WTC11 (cell line): Measurements from ENCODE around the gene KRTAP5-11. TPM values are rescaled to one million over a fixed set of nuclear protein-coding genes. Genes with fewer than 3 reads are reported as not detected.
A peak's percentile ranks its signal among the peaks of the same experiment; 100 is the strongest.

Experiments
- ATAC-seq: fragments of 200-7000 bp; cut with Tn5 transposase; 2 replicates; pipeline ENCODE4 v1.10.0; 2021; ENCODE audit warnings: mild to moderate bottlenecking, moderate library complexity
- CTCF ChIA-PET: fragments of 300-600 bp; sonication (Branson Sonifier 250); formaldehyde crosslinking; loops from one replicate; lab custom pipeline; 2021; ENCODE audit warnings: antibody characterized with exemption; lab: Charles Lee
- POLR2A ChIA-PET: fragments of 350-600 bp; sonication (Branson Sonifier 250); formaldehyde crosslinking; loops from one replicate; lab custom pipeline; 2021; ENCODE audit warnings: antibody characterized with exemption; lab: Charles Lee
- DNase-seq: peaks from one replicate; pipeline ENCODE4 v3.0.0; 2021; ENCODE audit warnings: low spot score
- H3K27ac Mint-ChIP-seq: 2 replicates; pipeline ENCODE4 v1.8.0; 2021; ENCODE audit warnings: mixed read lengths
- H3K27me3 Mint-ChIP-seq: 2 replicates; pipeline ENCODE4 v1.8.0; 2021; ENCODE audit warnings: low read depth, mild to moderate bottlenecking, moderate library complexity, mixed read lengths
- H3K36me3 Mint-ChIP-seq: 2 replicates; pipeline ENCODE4 v1.8.0; 2021; ENCODE audit warnings: mixed read lengths
- H3K4me1 Mint-ChIP-seq: 2 replicates; pipeline ENCODE4 v1.8.0; 2022; ENCODE audit warnings: mixed read lengths
- H3K4me3 Mint-ChIP-seq: 2 replicates; pipeline ENCODE4 v1.8.0; 2021; ENCODE audit warnings: mild to moderate bottlenecking, moderate library complexity, mixed read lengths
- H3K9me3 Mint-ChIP-seq: 2 replicates; pipeline ENCODE4 v1.8.0; 2021; ENCODE audit warnings: mixed read lengths
- CBFB ChIP-seq: sonication (generic); formaldehyde crosslinking; IDR thresholded peaks from 2 replicates; pipeline ENCODE4 v1.8.1; 2022; ENCODE audit warnings: mild to moderate bottlenecking, low read depth, missing genetic modification reagents
- ELF4 ChIP-seq: sonication (generic); formaldehyde crosslinking; IDR thresholded peaks from 2 replicates; pipeline ENCODE4 v1.8.1; 2022; ENCODE audit warnings: low read depth, mild to moderate bottlenecking, moderate library complexity, missing genetic modification reagents
- ESRRA ChIP-seq: sonication (generic); formaldehyde crosslinking; IDR thresholded peaks from 2 replicates; pipeline ENCODE4 v1.8.1; 2022; ENCODE audit warnings: mild to moderate bottlenecking, missing genetic modification reagents, borderline replicate concordance
- FOXP1 ChIP-seq: sonication (generic); formaldehyde crosslinking; IDR thresholded peaks from 2 replicates; pipeline ENCODE4 v1.8.0; 2022; ENCODE audit warnings: missing genetic modification reagents, mild to moderate bottlenecking, moderate library complexity, borderline replicate concordance
- FOXP4 ChIP-seq: sonication (generic); formaldehyde crosslinking; IDR thresholded peaks from 2 replicates; pipeline ENCODE4 v1.8.0; 2022; ENCODE audit warnings: mild to moderate bottlenecking, missing genetic modification reagents
- GABPB1 ChIP-seq: sonication (generic); formaldehyde crosslinking; IDR thresholded peaks from 2 replicates; pipeline ENCODE4 v1.8.1; 2023; ENCODE audit warnings: mild to moderate bottlenecking, missing genetic modification reagents
- GRHL2 ChIP-seq: fragments of 250-450 bp; sonication (Bioruptor Pico); IDR thresholded peaks from 2 replicates; pipeline ENCODE4 v1.8.0; 2022; ENCODE audit warnings: mild to moderate bottlenecking, moderate library complexity; ENCODE audit not compliant: insufficient replicate concordance, severe bottlenecking
- HMGA2 ChIP-seq: fragments of 250-450 bp; sonication (Bioruptor Pico); IDR thresholded peaks from 2 replicates; pipeline ENCODE4 v1.4.0; 2021; ENCODE audit warnings: mild to moderate bottlenecking, moderate library complexity
- HMGXB4 ChIP-seq: sonication (generic); formaldehyde crosslinking; IDR thresholded peaks from 2 replicates; pipeline ENCODE4 v1.8.1; 2023; ENCODE audit warnings: mild to moderate bottlenecking, moderate library complexity, missing genetic modification reagents
- MXD4 ChIP-seq: fragments of 250-450 bp; sonication (Bioruptor Pico); IDR thresholded peaks from 2 replicates; pipeline ENCODE4 v1.8.0; 2021; ENCODE audit warnings: mild to moderate bottlenecking, moderate library complexity, borderline replicate concordance
- MYBL2 ChIP-seq: sonication (generic); formaldehyde crosslinking; IDR thresholded peaks from 2 replicates; pipeline ENCODE4 v1.8.1; 2023; ENCODE audit warnings: mild to moderate bottlenecking, moderate library complexity, missing genetic modification reagents
- NFATC4 ChIP-seq: fragments of 250-450 bp; sonication (Bioruptor Pico); IDR thresholded peaks from 2 replicates; pipeline ENCODE4 v1.9.0; 2021; ENCODE audit warnings: mild to moderate bottlenecking
- PRRX2 ChIP-seq: fragments of 250-450 bp; sonication (Bioruptor Pico); IDR thresholded peaks from 2 replicates; pipeline ENCODE4 v1.8.0; 2021; ENCODE audit warnings: mild to moderate bottlenecking
- RORB ChIP-seq: fragments of 250-450 bp; sonication (Bioruptor Pico); IDR thresholded peaks from 2 replicates; pipeline ENCODE4 v1.9.0; 2021; ENCODE audit warnings: mild to moderate bottlenecking
- USF1 ChIP-seq: sonication (generic); formaldehyde crosslinking; IDR thresholded peaks from 2 replicates; pipeline ENCODE4 v1.8.0; 2022; ENCODE audit warnings: mild to moderate bottlenecking, missing genetic modification reagents
- USF2 ChIP-seq: sonication (generic); formaldehyde crosslinking; IDR thresholded peaks from 2 replicates; pipeline ENCODE4 v1.8.1; 2023; ENCODE audit warnings: mild to moderate bottlenecking, missing genetic modification reagents, moderate library complexity
- ZMAT4 ChIP-seq: fragments of 250-450 bp; sonication (Bioruptor Pico); IDR thresholded peaks from 2 replicates; pipeline ENCODE4 v1.9.0; 2021; ENCODE audit warnings: mild to moderate bottlenecking
- ZNF138 ChIP-seq: sonication (generic); formaldehyde crosslinking; conservative IDR thresholded peaks from 2 replicates; pipeline ENCODE4 v1.8.1; 2022; ENCODE audit warnings: mild to moderate bottlenecking, moderate library complexity, missing genetic modification reagents
- ZNF263 ChIP-seq: sonication (generic); formaldehyde crosslinking; IDR thresholded peaks from 2 replicates; pipeline ENCODE4 v1.8.1; 2022; ENCODE audit warnings: low read depth, mild to moderate bottlenecking, moderate library complexity, missing genetic modification reagents
- ZNF416 ChIP-seq: fragments of 250-450 bp; sonication (Bioruptor Pico); IDR thresholded peaks from 2 replicates; pipeline ENCODE4 v1.9.0; 2021; ENCODE audit warnings: mild to moderate bottlenecking, inconsistent platforms
- ZNF423 ChIP-seq: fragments of 250-450 bp; sonication (Bioruptor Pico); IDR thresholded peaks from 2 replicates; pipeline ENCODE4 v2.1.2; 2022; ENCODE audit warnings: mild to moderate bottlenecking, moderate library complexity
- total RNA-seq: library from RNA; stranded (reverse); gene quantifications from 3 replicates; pipeline ENCODE4 v1.2.3, GENCODE V29; 2021
- TF ChIP-seq, protein P1 (sequence below): sonication (generic); formaldehyde crosslinking; IDR thresholded peaks from 2 replicates; pipeline ENCODE4 v1.8.1; 2023; ENCODE audit warnings: mild to moderate bottlenecking, missing genetic modification reagents
- TF ChIP-seq, protein P2 (sequence below): sonication (generic); formaldehyde crosslinking; IDR thresholded peaks from 2 replicates; pipeline ENCODE4 v1.8.1; 2022; ENCODE audit warnings: mild to moderate bottlenecking, moderate library complexity, missing genetic modification reagents
- TF ChIP-seq, protein P3 (sequence below): sonication (generic); formaldehyde crosslinking; IDR thresholded peaks from 2 replicates; pipeline ENCODE4 v1.8.0; 2023; ENCODE audit warnings: missing genetic modification reagents

KRTAP5-11 gene
- total RNA-seq, 1 experiment from 2014 or later = not detected

DNA sequence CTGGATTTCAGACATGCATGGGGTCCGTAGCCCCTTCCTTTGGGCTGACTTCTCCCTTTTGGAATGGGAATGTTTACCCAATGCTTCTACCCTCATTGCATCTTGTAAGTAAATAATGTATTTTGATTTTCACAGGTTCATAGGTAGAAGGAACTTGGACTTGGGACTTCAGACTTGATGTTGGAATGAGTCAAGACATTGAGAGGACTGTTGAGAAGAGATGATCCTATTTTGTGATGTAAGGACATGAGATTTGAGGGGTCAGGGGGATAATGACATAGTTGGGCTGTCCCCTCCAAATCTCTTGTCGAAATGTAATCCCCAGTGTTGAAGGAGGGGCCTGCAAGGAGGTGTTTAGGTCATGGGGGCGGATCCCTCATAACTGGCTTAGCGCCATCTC lies 18.2 kb downstream of the KRTAP5-11 start:
- H3K4me1 Mint-ChIP-seq = peaks cover 31% of the 10 kb centered on the region
- no peak for DNase-seq
- no peak overlapping the region for H3K4me3 Mint-ChIP-seq
- H3K27me3 Mint-ChIP-seq = peaks cover 15% of the 10 kb centered on the region
- CTCF ChIA-PET = interaction anchor here (1.6 to 6.3 kb wide), 4 partner anchors 16 to 32 kb away, joined by 4 to 41 read pairs (median 14); partner anchors contain the start of genes KRTAP5-11 and KRTAP5-9
- TF ChIP-seq, protein P1, sequence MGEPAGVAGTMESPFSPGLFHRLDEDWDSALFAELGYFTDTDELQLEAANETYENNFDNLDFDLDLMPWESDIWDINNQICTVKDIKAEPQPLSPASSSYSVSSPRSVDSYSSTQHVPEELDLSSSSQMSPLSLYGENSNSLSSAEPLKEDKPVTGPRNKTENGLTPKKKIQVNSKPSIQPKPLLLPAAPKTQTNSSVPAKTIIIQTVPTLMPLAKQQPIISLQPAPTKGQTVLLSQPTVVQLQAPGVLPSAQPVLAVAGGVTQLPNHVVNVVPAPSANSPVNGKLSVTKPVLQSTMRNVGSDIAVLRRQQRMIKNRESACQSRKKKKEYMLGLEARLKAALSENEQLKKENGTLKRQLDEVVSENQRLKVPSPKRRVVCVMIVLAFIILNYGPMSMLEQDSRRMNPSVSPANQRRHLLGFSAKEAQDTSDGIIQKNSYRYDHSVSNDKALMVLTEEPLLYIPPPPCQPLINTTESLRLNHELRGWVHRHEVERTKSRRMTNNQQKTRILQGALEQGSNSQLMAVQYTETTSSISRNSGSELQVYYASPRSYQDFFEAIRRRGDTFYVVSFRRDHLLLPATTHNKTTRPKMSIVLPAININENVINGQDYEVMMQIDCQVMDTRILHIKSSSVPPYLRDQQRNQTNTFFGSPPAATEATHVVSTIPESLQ = no peak
- TF ChIP-seq NFATC4 (CRISPR knock-in tag) (no peak), PRRX2 (no peak), GRHL2 (CRISPR knock-in tag) (no peak), FOXP4 (CRISPR knock-in tag) (no peak), ELF4 (CRISPR knock-in tag) (no peak), ESRRA (CRISPR knock-in tag) (no peak), HMGA2 (CRISPR knock-in tag) (no peak), FOXP1 (CRISPR knock-in tag) (no peak), RORB (CRISPR knock-in tag) (no peak), ZNF416 (CRISPR knock-in tag) (no peak), ZNF423 (CRISPR knock-in tag) (no peak), ZMAT4 (no peak), ZNF138 (CRISPR knock-in tag) (no peak), GABPB1 (CRISPR knock-in tag) (no peak), CBFB (CRISPR knock-in tag) (no peak), USF2 (CRISPR knock-in tag) (no peak)
- TF ChIP-seq, protein P2, sequence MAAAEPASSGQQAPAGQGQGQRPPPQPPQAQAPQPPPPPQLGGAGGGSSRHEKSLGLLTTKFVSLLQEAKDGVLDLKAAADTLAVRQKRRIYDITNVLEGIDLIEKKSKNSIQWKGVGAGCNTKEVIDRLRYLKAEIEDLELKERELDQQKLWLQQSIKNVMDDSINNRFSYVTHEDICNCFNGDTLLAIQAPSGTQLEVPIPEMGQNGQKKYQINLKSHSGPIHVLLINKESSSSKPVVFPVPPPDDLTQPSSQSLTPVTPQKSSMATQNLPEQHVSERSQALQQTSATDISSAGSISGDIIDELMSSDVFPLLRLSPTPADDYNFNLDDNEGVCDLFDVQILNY (CRISPR knock-in tag) = no peak
- TF ChIP-seq, protein P3, sequence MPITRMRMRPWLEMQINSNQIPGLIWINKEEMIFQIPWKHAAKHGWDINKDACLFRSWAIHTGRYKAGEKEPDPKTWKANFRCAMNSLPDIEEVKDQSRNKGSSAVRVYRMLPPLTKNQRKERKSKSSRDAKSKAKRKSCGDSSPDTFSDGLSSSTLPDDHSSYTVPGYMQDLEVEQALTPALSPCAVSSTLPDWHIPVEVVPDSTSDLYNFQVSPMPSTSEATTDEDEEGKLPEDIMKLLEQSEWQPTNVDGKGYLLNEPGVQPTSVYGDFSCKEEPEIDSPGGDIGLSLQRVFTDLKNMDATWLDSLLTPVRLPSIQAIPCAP (CRISPR knock-in tag) = no peak
- TF ChIP-seq, all 79 proteins: peak for 0
- Mint-ChIP-seq H3K27ac (no peak overlapping the region), H3K36me3 (no peaks in the 10 kb centered on the region), H3K9me3 (peaks cover 23% of the 10 kb centered on the region)
- no peak for ATAC-seq
- POLR2A ChIA-PET = no interaction called here

DNA sequence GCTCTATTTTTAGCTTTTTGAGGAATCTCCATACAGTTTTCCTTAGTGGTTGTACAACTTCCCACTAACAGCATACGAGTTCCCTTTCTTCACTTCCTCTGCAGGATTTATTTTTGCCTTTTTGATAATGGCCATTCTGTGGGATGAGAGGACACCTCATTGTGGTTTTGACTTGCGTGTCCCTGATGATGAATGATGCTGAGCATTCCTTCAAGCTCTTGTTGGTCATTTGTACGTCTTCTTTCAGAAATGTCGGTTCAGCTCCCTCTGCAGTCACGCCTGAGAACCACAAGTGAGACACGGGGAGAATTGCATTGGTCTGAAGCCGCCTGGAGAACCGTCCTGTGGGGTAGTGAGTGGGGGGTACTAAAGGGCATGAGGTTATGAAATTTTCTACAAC lies 19.3 kb downstream of the KRTAP5-11 start:
- ATAC-seq = peak; percentile 80
- Mint-ChIP-seq H3K36me3 (peaks cover 3% of the 10 kb centered on the region; the same call in 1 of the 2 replicates), H3K9me3 (peaks cover 33% of the 10 kb centered on the region), H3K27ac (no peak overlapping the region), H3K4me1 (peaks cover 25% of the 10 kb centered on the region), H3K27me3 (peaks cover 16% of the 10 kb centered on the region), H3K4me3 (no peak overlapping the region)
- CTCF ChIA-PET = interaction anchor here (0.6 to 1.9 kb wide), 26 partner anchors 8 to 476 kb away, joined by 3 to 25 read pairs (median 4); partner anchors contain the start of genes DHCR7, KRTAP5-11, KRTAP5-7 and KRTAP5-8
- POLR2A ChIA-PET = no interaction called here
- peak; percentile 45 for DNase-seq
- TF ChIP-seq USF1 = no peak
- TF ChIP-seq HMGXB4 (CRISPR knock-in tag) = no peak
- TF ChIP-seq ZNF263 (CRISPR knock-in tag) = no peak
- TF ChIP-seq MXD4 (CRISPR knock-in tag) = no peak
- TF ChIP-seq MYBL2 (CRISPR knock-in tag) = no peak
